OCI-LY3 (cell line): ENCODE results near the gene VAMP5.

ENCODE experiments used
- H2AFZ ChIP-seq: fragments of 200-600, 300-600 bp; shearing (Covaris generic); 2 replicates; pipeline ENCODE4 v1.6.0; 2014; ENCODE audit warnings: antibody characterized with exemption, low read depth, low read length
- H3K27ac ChIP-seq: fragments of 200-600, 300-600 bp; sonication (generic); 2 replicates; pipeline ENCODE4 v1.5.1; 2014; ENCODE audit warnings: mild to moderate bottlenecking, low read length, moderate library complexity, mixed read lengths
- H3K27me3 ChIP-seq: fragments of 200-600, 300-600 bp; sonication (generic); 2 replicates; pipeline ENCODE4 v1.6.1; 2014; ENCODE audit warnings: low read depth, low read length, mixed read lengths
- H3K36me3 ChIP-seq: fragments of 200-600, 300-600 bp; sonication (generic); replicated peaks from 2 replicates; pipeline ENCODE3; 2014; ENCODE audit warnings: low read depth, low read length, mixed read lengths
- H3K4me1 ChIP-seq: fragments of 300-600, 200-600 bp; sonication (generic); 2 replicates; pipeline ENCODE4 v1.6.1; 2014; ENCODE audit warnings: low read length, mixed read lengths
- H3K4me2 ChIP-seq: fragments of 200-600, 300-600 bp; sonication (generic); 2 replicates; pipeline ENCODE4 v1.6.1; 2014; ENCODE audit warnings: low read length, mixed read lengths
- H3K4me3 ChIP-seq: fragments of 300-600, 200-600 bp; sonication (generic); 2 replicates; pipeline ENCODE4 v1.5.1; 2014; ENCODE audit warnings: antibody characterized with exemption, mild to moderate bottlenecking, low read length, moderate library complexity
- H3K79me2 ChIP-seq: fragments of 300-600, 200-600 bp; shearing (Covaris generic); 2 replicates; pipeline ENCODE4 v1.6.1; 2014; ENCODE audit warnings: mild to moderate bottlenecking, low read length, mixed read lengths
- H3K9ac ChIP-seq: fragments of 300-600, 200-600 bp; shearing (Covaris generic); 2 replicates; pipeline ENCODE4 v1.6.0; 2014; ENCODE audit warnings: mild to moderate bottlenecking, low read length, moderate library complexity
- H3K9me3 ChIP-seq: fragments of 200-600, 300-600 bp; shearing (Covaris generic); 2 replicates; pipeline ENCODE4 v1.6.1; 2014; ENCODE audit warnings: low read length, mixed read lengths; ENCODE audit not compliant: insufficient read depth
- H4K20me1 ChIP-seq: fragments of 200-600, 300-600 bp; sonication (generic); 2 replicates; pipeline ENCODE4 v1.6.1; 2016; ENCODE audit warnings: low read length, mixed read lengths; ENCODE audit not compliant: insufficient read depth
- EZH2phosphoT487 ChIP-seq: fragments of 200-600 bp; shearing (Covaris generic); IDR thresholded peaks from 2 replicates; pipeline ENCODE4 v1.6.1; 2018; ENCODE audit warnings: antibody characterized with exemption, mixed run types, low read depth
- TF ChIP-seq, protein P1 (sequence below): fragments of 200-600, 300-600 bp; sonication (generic); IDR thresholded peaks from 2 replicates; pipeline ENCODE4 v1.5.1; 2014; ENCODE audit warnings: antibody characterized with exemption, low read length, low read depth

Gene VAMP5

GRCh38 chr2:85597241-85597640 lies 13.0 kb downstream of the VAMP5 start:
- Histone ChIP-seq H3K27ac (no peak overlapping the region), H4K20me1 (no peaks in the 10 kb centered on the region), H2AFZ (no peak overlapping the region), H3K36me3 (peaks cover 9% of the 10 kb centered on the region), H3K9me3 (no peaks in the 10 kb centered on the region), H3K4me2 (no peak overlapping the region), H3K4me3 (no peak overlapping the region), H3K9ac (no peak overlapping the region), H3K27me3 (no peaks in the 10 kb centered on the region), H3K4me1 (peaks cover 13% of the 10 kb centered on the region), H3K79me2 (peaks cover 26% of the 10 kb centered on the region)
- no peak for TF ChIP-seq EZH2phosphoT487
- TF ChIP-seq, protein P1, sequence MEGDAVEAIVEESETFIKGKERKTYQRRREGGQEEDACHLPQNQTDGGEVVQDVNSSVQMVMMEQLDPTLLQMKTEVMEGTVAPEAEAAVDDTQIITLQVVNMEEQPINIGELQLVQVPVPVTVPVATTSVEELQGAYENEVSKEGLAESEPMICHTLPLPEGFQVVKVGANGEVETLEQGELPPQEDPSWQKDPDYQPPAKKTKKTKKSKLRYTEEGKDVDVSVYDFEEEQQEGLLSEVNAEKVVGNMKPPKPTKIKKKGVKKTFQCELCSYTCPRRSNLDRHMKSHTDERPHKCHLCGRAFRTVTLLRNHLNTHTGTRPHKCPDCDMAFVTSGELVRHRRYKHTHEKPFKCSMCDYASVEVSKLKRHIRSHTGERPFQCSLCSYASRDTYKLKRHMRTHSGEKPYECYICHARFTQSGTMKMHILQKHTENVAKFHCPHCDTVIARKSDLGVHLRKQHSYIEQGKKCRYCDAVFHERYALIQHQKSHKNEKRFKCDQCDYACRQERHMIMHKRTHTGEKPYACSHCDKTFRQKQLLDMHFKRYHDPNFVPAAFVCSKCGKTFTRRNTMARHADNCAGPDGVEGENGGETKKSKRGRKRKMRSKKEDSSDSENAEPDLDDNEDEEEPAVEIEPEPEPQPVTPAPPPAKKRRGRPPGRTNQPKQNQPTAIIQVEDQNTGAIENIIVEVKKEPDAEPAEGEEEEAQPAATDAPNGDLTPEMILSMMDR, result no peak

DNA sequence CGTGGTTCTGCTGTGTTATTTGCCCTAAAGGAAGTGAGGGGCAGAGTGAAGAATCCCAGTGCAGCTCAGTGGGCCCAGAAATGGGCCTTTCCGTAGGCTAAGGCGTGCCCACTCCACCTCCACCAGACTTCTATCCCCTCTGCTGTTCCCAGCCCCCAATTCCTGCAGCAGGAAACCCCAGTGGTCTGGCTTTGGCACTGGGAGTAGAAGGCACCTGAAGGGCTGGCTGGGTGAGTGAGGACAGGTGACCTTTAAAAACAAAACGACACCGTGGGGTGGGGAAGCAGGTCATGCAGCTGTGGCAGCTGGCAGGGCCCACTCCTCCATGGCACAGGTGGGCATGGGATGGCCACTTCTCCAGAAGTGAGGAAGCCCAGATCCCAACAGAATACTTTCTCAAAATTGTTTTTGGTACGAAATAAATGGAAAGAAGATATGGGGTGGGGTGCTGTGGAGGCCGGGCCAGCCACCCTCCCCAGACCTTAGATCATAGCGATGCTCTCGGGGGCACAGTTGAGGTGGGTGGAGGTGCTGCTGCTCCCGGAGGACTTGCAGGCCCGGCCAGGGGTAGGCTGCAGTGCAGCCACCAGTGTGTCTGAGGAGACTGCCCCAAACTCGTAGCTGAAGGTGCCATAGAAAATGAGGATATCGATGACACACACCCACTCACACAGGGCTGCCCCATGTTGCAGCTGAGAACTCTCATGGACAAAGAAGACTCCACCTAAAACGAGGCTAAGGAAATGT lies 14.5 kb downstream of the VAMP5 start:
- no peak overlapping the region for H3K27ac ChIP-seq
- peaks cover 9% of the 10 kb centered on the region for H3K36me3 ChIP-seq
- H3K4me1 ChIP-seq, result peaks cover 13% of the 10 kb centered on the region
- no peak overlapping the region for H2AFZ ChIP-seq
- no peaks in the 10 kb centered on the region for H4K20me1 ChIP-seq
- H3K9me3 ChIP-seq, result no peaks in the 10 kb centered on the region
- no peak overlapping the region for H3K4me2 ChIP-seq
- TF ChIP-seq, protein P1, result no peak
- TF ChIP-seq EZH2phosphoT487, result no peak
- no peak overlapping the region for H3K9ac ChIP-seq
- no peak overlapping the region for H3K4me3 ChIP-seq
- peaks cover 26% of the 10 kb centered on the region for H3K79me2 ChIP-seq
- H3K27me3 ChIP-seq, result no peaks in the 10 kb centered on the region

DNA sequence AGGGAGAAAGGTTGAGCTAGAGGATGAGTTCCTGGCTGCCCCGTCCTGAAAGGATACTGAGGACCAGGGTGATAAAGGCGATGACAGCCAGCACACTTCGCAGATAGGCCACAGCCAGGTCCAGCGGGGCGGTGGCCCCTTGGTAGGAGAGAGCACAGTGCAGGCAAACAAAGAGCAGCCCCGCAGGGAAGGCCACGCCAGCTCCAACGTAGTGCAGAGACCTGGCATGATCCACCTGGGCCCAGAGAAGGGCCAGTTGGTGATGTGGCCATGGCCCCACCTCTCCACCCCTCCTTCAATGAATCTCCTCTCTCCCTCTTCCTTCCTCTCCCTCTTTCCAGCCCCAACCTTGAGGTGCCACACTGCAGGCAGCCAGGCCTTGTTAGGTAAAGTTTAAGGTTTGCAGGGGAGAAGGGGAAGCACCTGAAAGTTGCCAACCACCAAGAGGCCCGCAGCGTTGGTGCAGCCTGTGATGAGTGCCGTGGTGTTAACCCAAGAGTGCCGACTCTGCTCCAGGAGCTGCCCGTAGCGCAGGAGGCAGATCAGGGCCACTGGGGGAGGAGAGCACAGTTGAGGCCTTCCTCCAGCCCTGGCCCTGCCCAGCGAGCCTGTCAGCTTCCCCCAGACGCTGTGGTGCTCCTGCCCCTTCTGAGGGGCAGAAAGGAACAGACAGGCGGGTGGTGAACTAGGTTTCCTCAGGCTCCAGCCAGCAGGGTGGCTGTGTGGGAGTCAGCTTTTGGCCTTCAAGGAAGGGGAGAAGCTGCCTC lies 15.4 kb downstream of the VAMP5 start:
- Histone ChIP-seq H3K9me3 (no peaks in the 10 kb centered on the region), H3K27me3 (no peaks in the 10 kb centered on the region), H3K27ac (no peak overlapping the region), H2AFZ (no peak overlapping the region), H3K4me1 (peaks cover 9% of the 10 kb centered on the region), H4K20me1 (no peaks in the 10 kb centered on the region), H3K36me3 (peaks cover 9% of the 10 kb centered on the region), H3K79me2 (peaks cover 23% of the 10 kb centered on the region), H3K4me3 (no peak overlapping the region), H3K4me2 (no peak overlapping the region), H3K9ac (no peak overlapping the region)
- TF ChIP-seq, protein P1, result no peak
- TF ChIP-seq EZH2phosphoT487, result no peak

- no peak for TF ChIP-seq EZH2phosphoT487
- TF ChIP-seq, protein P1, result no peak
- Histone ChIP-seq H3K27me3 (no peaks in the 10 kb centered on the region), H3K9me3 (no peaks in the 10 kb centered on the region), H3K9ac (no peak overlapping the region), H3K36me3 (peaks cover 9% of the 10 kb centered on the region), H2AFZ (no peak overlapping the region), H3K79me2 (peaks cover 18% of the 10 kb centered on the region), H3K4me2 (no peak overlapping the region), H4K20me1 (no peaks in the 10 kb centered on the region), H3K27ac (no peak overlapping the region), H3K4me3 (no peak overlapping the region), H3K4me1 (peaks cover 7% of the 10 kb centered on the region)
These were observed 16.0 kb downstream of the VAMP5 start for GRCh38 chr2:85600235-85600575.
